Mucosa of descending colon (tissue), 3 donors: ENCODE data around the gene NPRL2. TPM values are rescaled to one million over a fixed set of nuclear protein-coding genes. Genes with fewer than 3 reads are reported as not detected.

Experiments
- ATAC-seq: fragments of 200-7000 bp; cut with Tn5 transposase; one replicate; pipeline ENCODE4 v1.9.1; 2020; ENCODE audit warnings: mild to moderate bottlenecking, moderate library complexity
- DNase-seq, 3 donors: peaks; one replicate each; pipeline ENCODE4 v3.0.0-alpha.2; 2020
- H3K36me3 ChIP-seq: fragments of 200-600 bp; one replicate; pipeline ENCODE4 v1.8.0; 2021; ENCODE audit warnings: low read depth, mild to moderate bottlenecking
- H3K4me1 ChIP-seq: fragments of 200-600 bp; one replicate; pipeline ENCODE4 v1.8.0; 2021; ENCODE audit warnings: low read depth, mild to moderate bottlenecking
- H3K4me3 ChIP-seq: fragments of 200-600 bp; one replicate; pipeline ENCODE4 v1.8.0; 2021; ENCODE audit warnings: mild to moderate bottlenecking
- H3K9me3 ChIP-seq: fragments of 200-600 bp; one replicate; pipeline ENCODE4 v1.8.0; 2021; ENCODE audit warnings: mild to moderate bottlenecking
- intact Hi-C, 2 donors: fragments of 100-400 bp; cut with DNase I in 1 of 2; cut with micrococcal nuclease in 1 of 2; formaldehyde crosslinking; loops; one replicate each; pipeline versions ENCODE4 v1.11.0 to v1.11.1; 2022; cut with DNase I, micrococcal nuclease
- total RNA-seq, 3 donors: library from RNA; stranded (reverse); fragmentation: NEBNext Ultra II Directional in 2 of 3; extraction: Animal tissue kit (Norgen Biotek cat#: 25700) in 2 of 3; gene quantifications; one replicate each; pipeline versions ENCODE4 v1.2.1 to v1.2.4, GENCODE V29; 2021 to 2023
- TF ChIP-seq, protein P1 (sequence below): fragments of 200-600 bp; IDR thresholded peaks from one replicate; pipeline ENCODE4 v1.8.0; 2022; ENCODE audit warnings: antibody characterized with exemption, mild to moderate bottlenecking
- donor health status: DM: no; HTN: no; CAD: no; lungs with moderate emphysema.
- donor health status: DM: no; HTN: no; CAD: no.
- donor health status: DM: no; HTN: yes; CAD: no.

The NPRL2 gene
- total RNA-seq, 3 donors from 2014 or later = 20.2 to 32.9 (median 25.0) TPM

- ATAC-seq (no peak), DNase-seq (no peak)
- Histone ChIP-seq H3K4me3 (peak overlapping the region; percentile 17), H3K9me3 (no peaks in the 10 kb centered on the region), H3K36me3 (no peaks in the 10 kb centered on the region), H3K4me1 (peaks cover 47% of the 10 kb centered on the region)
- TF ChIP-seq, protein P1, sequence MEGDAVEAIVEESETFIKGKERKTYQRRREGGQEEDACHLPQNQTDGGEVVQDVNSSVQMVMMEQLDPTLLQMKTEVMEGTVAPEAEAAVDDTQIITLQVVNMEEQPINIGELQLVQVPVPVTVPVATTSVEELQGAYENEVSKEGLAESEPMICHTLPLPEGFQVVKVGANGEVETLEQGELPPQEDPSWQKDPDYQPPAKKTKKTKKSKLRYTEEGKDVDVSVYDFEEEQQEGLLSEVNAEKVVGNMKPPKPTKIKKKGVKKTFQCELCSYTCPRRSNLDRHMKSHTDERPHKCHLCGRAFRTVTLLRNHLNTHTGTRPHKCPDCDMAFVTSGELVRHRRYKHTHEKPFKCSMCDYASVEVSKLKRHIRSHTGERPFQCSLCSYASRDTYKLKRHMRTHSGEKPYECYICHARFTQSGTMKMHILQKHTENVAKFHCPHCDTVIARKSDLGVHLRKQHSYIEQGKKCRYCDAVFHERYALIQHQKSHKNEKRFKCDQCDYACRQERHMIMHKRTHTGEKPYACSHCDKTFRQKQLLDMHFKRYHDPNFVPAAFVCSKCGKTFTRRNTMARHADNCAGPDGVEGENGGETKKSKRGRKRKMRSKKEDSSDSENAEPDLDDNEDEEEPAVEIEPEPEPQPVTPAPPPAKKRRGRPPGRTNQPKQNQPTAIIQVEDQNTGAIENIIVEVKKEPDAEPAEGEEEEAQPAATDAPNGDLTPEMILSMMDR = no peak
- intact Hi-C loops = no loop called here
Observed at GRCh38 chr3:50339485-50340146, 11.0 kb downstream of the NPRL2 start.

DNA sequence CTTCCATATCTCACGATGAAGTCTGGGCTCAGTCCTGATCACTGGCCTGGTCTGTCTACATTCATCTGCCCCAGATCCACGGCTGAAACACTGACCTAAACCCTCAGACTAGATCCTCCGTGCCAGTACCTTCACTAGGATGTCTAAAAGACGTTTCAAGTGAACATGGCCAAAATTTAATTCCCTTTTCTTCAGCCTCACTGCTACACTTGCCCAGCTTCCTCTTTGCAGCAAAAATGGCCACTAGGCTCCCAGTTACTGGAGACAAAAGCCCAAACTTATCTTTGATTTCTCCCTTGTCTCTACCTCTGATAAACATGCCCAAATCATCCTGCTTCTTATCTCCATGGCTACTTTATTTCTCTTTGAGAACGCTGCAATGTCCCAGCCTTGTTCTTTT is 11.6 kb downstream of the NPRL2 start:
- Histone ChIP-seq H3K4me1 (peaks cover 54% of the 10 kb centered on the region), H3K4me3 (no peak overlapping the region), H3K36me3 (no peaks in the 10 kb centered on the region), H3K9me3 (no peaks in the 10 kb centered on the region)
- no peak for ATAC-seq
- DNase-seq = no peak
- intact Hi-C loops = no loop called here
- TF ChIP-seq, protein P1 = no peak

DNA sequence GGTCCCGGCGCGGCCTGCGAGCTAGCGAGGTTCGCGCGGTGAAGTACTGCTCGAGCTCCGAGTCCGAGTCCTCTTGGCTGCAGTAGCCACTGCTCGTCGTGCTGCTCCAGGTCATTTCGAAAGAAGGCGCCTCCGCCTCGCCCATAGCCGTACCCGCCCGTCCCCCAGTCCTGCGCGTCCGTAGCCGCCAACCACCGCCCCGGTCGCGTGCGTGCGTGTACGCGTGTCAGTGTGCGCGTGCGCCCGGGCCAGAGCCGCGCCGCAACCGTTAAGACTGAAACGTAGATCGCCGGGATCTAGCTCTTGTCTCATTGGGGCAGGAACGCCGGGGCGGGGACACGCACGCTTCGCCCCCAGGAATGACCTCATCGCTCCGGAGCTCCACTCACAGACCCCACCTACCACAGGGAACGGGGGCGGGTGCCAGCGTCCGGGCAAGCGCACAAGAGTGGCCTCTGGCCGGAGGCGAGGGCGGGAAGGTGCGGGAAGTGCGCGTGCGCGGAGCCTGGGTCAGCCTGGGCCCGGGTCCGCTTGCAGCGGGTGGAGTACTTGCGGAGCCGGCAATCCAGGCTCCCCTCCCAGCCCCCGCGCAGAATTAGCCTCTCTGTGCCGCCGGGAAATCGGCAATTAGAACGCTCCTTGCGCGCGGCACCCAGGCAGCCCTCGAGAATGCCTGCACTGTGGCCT is 13.3 kb downstream of the NPRL2 start:
- ATAC-seq = peak; percentile 87
- intact Hi-C loops = no loop called here
- peak; percentile 99 to 100 (median 99) for DNase-seq
- TF ChIP-seq, protein P1 = no peak
- no peaks in the 10 kb centered on the region for H3K36me3 ChIP-seq
- H3K4me1 ChIP-seq = peaks cover 60% of the 10 kb centered on the region
- H3K4me3 ChIP-seq = peak overlapping the region; percentile 53
- H3K9me3 ChIP-seq = no peaks in the 10 kb centered on the region

GRCh38 chr3:50336452-50337174 is 14.0 kb downstream of the NPRL2 start:
- Histone ChIP-seq H3K4me3 (peak overlapping the region; percentile 53), H3K9me3 (no peaks in the 10 kb centered on the region), H3K36me3 (no peaks in the 10 kb centered on the region), H3K4me1 (peaks cover 60% of the 10 kb centered on the region)
- peak; percentile 5 for ATAC-seq
- DNase-seq = peak in 1 of 3 donors; percentile 50
- intact Hi-C loops = no loop called here
- TF ChIP-seq, protein P1 = no peak

DNA sequence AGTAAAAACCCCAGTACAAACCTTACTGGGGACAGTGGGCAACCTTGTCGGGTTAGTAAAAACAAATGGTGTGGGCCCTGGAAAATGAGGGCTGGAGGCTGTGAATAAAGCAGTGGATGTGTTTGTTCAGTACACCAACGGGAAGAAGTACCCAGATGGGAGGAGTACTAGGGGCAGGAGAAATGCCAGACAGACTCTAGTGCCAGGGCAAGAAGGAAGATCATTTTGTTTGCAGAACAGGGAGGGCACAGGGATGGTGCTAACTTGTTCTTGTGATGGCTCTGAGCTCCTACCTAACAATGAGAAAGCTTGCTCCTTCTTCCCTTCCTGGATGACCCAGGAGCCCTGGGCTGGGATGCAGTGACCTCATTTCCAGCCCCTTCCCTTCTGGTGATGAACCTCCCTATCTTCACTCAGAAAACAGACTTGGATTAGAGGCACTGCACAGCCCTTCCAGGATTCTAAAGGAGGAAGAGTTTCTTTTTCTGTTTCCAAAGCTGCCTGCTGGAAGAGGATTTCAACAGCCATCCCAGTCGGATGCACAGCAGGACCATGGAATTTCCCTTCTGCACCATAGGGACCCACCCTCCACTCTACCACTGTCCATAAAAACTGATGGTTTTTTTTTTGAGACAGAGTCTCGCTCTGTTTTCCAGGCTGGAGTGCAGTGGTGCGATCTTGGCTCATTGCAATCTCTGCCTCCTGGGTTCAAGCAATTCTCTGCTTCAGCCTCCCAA is 16.1 kb downstream of the NPRL2 start:
- intact Hi-C loops = no loop called here
- peaks cover 8% of the 10 kb centered on the region for H3K36me3 ChIP-seq
- no peaks in the 10 kb centered on the region for H3K9me3 ChIP-seq
- ATAC-seq = no peak
- no peak for DNase-seq
- peaks cover 47% of the 10 kb centered on the region for H3K4me1 ChIP-seq
- no peak overlapping the region for H3K4me3 ChIP-seq
- TF ChIP-seq, protein P1 = no peak
